ENCODE results near the gene VSIG10L2.
"Not testable (repeated sequence)": the region's sequence is repeated elsewhere in the genome, so short reads cannot be mapped to it uniquely, and the experiment has no call there.

The VSIG10L2 gene

GRCh38 chr11:125904678-125905077, 41.2 kb upstream of the VSIG10L2 start:
- TF ChIP-seq, protein P1, sequence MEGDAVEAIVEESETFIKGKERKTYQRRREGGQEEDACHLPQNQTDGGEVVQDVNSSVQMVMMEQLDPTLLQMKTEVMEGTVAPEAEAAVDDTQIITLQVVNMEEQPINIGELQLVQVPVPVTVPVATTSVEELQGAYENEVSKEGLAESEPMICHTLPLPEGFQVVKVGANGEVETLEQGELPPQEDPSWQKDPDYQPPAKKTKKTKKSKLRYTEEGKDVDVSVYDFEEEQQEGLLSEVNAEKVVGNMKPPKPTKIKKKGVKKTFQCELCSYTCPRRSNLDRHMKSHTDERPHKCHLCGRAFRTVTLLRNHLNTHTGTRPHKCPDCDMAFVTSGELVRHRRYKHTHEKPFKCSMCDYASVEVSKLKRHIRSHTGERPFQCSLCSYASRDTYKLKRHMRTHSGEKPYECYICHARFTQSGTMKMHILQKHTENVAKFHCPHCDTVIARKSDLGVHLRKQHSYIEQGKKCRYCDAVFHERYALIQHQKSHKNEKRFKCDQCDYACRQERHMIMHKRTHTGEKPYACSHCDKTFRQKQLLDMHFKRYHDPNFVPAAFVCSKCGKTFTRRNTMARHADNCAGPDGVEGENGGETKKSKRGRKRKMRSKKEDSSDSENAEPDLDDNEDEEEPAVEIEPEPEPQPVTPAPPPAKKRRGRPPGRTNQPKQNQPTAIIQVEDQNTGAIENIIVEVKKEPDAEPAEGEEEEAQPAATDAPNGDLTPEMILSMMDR (IDR thresholded peaks at IDR 0.05; ENCODE audit: low read depth, low read length), result no peak
- H3K4me3 ChIP-seq (ENCODE audit: low read depth, low read length), result no peak overlapping the region
- in situ Hi-C loops (cut with HindIII; ENCODE audit: low sequenced_read_pairs), result no loop called here
- no peak for DNase-seq (ENCODE audit: low read depth, low spot score)

- DNase-seq (ENCODE audit: low read depth, low spot score), result no peak
- H3K4me3 ChIP-seq (ENCODE audit: low read depth, low read length), result no peak overlapping the region
- in situ Hi-C loops (cut with HindIII; ENCODE audit: low sequenced_read_pairs), result no loop called here
- TF ChIP-seq, protein P1 (IDR thresholded peaks at IDR 0.05; ENCODE audit: low read depth, low read length), result no peak
Observed at GRCh38 chr11:125910226-125910849, 35.5 kb upstream of the VSIG10L2 start.

- in situ Hi-C loops (cut with HindIII; ENCODE audit: low sequenced_read_pairs); DNase-seq (ENCODE audit: low read depth, low spot score); H3K4me3 ChIP-seq (ENCODE audit: low read depth, low read length): not testable (repeated sequence)
Observed at GRCh38 chr11:125914601-125915000, 31.2 kb upstream of the VSIG10L2 start.

DNA sequence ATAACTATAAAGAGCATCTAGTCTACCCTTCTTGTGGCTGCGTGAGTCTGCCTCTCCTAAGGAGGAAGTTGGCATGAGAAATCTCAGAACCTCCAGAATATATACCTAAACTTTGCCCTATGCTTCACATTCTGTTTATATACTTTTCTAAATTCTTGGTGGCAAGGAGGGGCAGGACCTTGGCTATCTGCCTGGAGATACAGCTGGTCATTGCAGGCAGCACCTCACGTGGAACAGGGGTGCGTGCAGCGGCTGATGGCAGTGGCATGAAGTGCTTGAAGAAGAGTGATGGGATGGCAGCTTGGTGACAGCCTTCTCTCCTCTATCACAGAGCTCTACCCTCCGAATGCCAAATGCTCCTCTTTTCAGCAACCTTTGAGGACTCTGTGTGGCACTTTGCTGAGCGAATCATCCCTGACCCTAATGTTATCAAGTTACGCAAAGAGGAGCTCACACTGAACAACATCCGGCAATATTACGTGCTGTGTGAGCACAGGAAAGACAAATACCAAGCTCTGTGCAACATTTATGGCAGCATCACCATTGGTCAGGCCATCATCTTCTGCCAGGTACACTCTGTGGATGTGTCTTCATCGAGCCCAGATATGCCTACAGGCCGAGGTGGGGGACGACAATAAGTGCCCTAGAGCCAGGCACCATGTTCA, 29.0 kb upstream of the VSIG10L2 start:
- TF ChIP-seq, protein P1 (IDR thresholded peaks at IDR 0.05; ENCODE audit: low read depth, low read length), result no peak
- no peak for DNase-seq (ENCODE audit: low read depth, low spot score)
- no peak overlapping the region for H3K4me3 ChIP-seq (ENCODE audit: low read depth, low read length)
- in situ Hi-C loops (cut with HindIII; ENCODE audit: low sequenced_read_pairs), result no loop called here

- no peak for DNase-seq (ENCODE audit: low read depth, low spot score)
- in situ Hi-C loops (cut with HindIII; ENCODE audit: low sequenced_read_pairs), result no loop called here
- TF ChIP-seq, protein P1 (IDR thresholded peaks at IDR 0.05; ENCODE audit: low read depth, low read length), result no peak
- H3K4me3 ChIP-seq (ENCODE audit: low read depth, low read length), result no peak overlapping the region
Observed at GRCh38 chr11:125918140-125918840, 27.6 kb upstream of the VSIG10L2 start.

DNA sequence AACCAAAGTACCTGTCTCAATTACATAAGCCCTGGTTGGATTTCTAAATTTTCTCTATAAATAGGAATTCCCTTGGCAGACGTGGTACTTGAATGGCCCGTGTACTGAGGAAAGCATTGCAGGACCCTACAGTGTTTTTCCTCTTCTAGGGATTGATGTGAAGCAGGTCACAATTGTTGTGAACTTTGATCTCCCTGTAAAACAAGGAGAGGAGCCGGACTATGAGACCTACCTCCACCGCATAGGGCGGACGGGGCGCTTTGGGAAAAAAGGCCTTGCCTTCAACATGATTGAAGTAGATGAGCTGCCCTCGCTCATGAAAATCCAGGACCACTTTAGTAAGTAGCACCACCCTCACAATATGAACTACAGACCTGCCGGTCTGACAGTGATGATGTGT, 24.8 kb upstream of the VSIG10L2 start:
- TF ChIP-seq, protein P1 (IDR thresholded peaks at IDR 0.05; ENCODE audit: low read depth, low read length), result no peak
- H3K4me3 ChIP-seq (ENCODE audit: low read depth, low read length), result no peak overlapping the region
- in situ Hi-C loops (cut with HindIII; ENCODE audit: low sequenced_read_pairs), result no loop called here
- no peak for DNase-seq (ENCODE audit: low read depth, low spot score)

- H3K4me3 ChIP-seq (ENCODE audit: low read depth, low read length), result no peak overlapping the region
- in situ Hi-C loops (cut with HindIII; ENCODE audit: low sequenced_read_pairs), result no loop called here
- DNase-seq (ENCODE audit: low read depth, low spot score), result no peak
- TF ChIP-seq, protein P1 (IDR thresholded peaks at IDR 0.05; ENCODE audit: low read depth, low read length), result no peak
Observed at GRCh38 chr11:125922156-125922555, 23.7 kb upstream of the VSIG10L2 start.

Data from astrocyte of the spinal cord (primary cell).